ENCODE results near the gene CNN2. TPM values are rescaled to one million over a fixed set of nuclear protein-coding genes. Genes with fewer than 3 reads are reported as not detected.

CNN2 gene
- total RNA-seq, 4 donors from 2014 or later: 79.0 to 125 (median 105) TPM

DNA sequence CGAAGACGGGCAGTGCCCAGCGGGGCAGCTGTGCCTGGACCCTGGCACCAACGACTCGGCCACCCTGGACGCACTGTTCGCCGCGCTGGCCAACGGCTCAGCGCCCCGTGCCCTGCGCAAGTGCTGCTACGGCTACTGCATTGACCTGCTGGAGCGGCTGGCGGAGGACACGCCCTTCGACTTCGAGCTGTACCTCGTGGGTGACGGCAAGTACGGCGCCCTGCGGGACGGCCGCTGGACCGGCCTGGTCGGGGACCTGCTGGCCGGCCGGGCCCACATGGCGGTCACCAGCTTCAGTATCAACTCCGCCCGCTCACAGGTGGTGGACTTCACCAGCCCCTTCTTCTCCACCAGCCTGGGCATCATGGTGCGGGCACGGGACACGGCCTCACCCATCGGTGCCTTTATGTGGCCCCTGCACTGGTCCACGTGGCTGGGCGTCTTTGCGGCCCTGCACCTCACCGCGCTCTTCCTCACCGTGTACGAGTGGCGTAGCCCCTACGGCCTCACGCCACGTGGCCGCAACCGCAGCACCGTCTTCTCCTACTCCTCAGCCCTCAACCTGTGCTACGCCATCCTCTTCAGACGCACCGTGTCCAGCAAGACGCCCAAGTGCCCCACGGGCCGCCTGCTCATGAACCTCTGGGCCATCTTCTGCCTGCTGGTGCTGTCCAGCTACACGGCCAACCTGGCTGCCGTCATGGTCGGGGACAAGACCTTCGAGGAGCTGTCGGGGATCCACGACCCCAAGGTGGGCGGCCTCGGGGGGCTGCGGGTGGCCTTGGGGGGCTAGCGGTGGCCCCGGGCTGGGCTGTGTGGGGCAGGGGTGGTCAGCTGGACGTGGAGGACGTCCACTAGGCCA, 21.4 kb upstream of the CNN2 start:
- 79 to 86% methylated on average over 19 to 27 of the region's 70 CpGs for WGBS, 2 donors
- Histone ChIP-seq H3K27me3 (peaks cover 5 to 48% (median 11%) of the 10 kb centered on the region in 4 donors), H3K9me3 (no peaks in the 10 kb centered on the region), H3K4me3 (no peak overlapping the region), H3K27ac (no peak overlapping the region), H3K36me3 (peaks cover 4 to 20% (median 10%) of the 10 kb centered on the region in 3 donors), H3K4me1 (peaks cover 10 to 31% (median 19%) of the 10 kb centered on the region in 3 donors)
- no peak for DNase-seq
- intact Hi-C loops (cut with DNase I): no loop called here
- TF ChIP-seq, protein P1, sequence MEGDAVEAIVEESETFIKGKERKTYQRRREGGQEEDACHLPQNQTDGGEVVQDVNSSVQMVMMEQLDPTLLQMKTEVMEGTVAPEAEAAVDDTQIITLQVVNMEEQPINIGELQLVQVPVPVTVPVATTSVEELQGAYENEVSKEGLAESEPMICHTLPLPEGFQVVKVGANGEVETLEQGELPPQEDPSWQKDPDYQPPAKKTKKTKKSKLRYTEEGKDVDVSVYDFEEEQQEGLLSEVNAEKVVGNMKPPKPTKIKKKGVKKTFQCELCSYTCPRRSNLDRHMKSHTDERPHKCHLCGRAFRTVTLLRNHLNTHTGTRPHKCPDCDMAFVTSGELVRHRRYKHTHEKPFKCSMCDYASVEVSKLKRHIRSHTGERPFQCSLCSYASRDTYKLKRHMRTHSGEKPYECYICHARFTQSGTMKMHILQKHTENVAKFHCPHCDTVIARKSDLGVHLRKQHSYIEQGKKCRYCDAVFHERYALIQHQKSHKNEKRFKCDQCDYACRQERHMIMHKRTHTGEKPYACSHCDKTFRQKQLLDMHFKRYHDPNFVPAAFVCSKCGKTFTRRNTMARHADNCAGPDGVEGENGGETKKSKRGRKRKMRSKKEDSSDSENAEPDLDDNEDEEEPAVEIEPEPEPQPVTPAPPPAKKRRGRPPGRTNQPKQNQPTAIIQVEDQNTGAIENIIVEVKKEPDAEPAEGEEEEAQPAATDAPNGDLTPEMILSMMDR (IDR thresholded peaks at IDR 0.05): no peak
- no peak for TF ChIP-seq POLR2A (IDR thresholded peaks at IDR 0.05)

DNA sequence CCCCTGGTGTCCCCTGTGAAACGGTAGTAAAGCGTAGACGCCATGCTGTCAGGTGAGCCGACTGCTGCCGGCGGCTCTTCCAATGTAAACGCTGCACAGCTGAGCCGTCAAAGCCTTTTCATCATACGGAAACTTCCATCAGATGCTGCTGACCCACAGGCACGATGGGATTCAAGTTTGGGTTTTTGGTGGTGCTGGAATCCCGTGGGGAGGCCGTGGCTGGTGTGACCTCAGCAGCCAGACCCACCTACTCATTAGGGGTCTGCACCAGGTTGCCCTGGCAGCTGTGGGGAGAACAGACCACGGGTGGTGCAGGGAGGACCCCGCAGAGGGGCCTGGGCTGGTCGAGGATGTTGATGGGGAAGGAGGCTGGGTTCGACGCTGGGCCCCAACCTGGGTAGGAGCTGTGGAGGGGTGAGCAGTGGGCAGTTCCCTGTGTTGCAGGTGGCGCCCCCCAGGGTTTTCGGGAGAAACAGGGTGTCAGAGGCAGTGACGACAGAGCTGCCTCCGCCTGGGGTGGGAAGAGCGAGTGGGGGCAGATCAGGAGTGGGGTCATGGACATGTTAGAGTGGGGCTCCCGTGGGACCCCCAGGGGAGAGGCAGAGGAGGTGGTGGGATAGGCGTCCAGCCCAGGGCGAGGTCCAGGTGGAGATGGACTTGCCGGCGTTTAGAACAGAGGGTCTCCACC, 19.6 kb upstream of the CNN2 start:
- TF ChIP-seq, protein P1 (IDR thresholded peaks at IDR 0.05): no peak
- no peak for TF ChIP-seq POLR2A (IDR thresholded peaks at IDR 0.05)
- Histone ChIP-seq H3K27ac (no peak overlapping the region), H3K4me1 (peaks cover under 1 to 18% (median under 1%) of the 10 kb centered on the region in 3 donors), H3K9me3 (no peaks in the 10 kb centered on the region), H3K27me3 (peaks cover 0 to 30% (median under 1%) of the 10 kb centered on the region in 4 donors), H3K36me3 (peaks cover 19 to 38% (median 29%) of the 10 kb centered on the region in 3 donors), H3K4me3 (no peak overlapping the region)
- no peak for DNase-seq
- intact Hi-C loops (cut with DNase I): no loop called here
- 67 to 77% methylated on average over 17 to 18 of the region's 27 CpGs for WGBS, 2 donors

DNA sequence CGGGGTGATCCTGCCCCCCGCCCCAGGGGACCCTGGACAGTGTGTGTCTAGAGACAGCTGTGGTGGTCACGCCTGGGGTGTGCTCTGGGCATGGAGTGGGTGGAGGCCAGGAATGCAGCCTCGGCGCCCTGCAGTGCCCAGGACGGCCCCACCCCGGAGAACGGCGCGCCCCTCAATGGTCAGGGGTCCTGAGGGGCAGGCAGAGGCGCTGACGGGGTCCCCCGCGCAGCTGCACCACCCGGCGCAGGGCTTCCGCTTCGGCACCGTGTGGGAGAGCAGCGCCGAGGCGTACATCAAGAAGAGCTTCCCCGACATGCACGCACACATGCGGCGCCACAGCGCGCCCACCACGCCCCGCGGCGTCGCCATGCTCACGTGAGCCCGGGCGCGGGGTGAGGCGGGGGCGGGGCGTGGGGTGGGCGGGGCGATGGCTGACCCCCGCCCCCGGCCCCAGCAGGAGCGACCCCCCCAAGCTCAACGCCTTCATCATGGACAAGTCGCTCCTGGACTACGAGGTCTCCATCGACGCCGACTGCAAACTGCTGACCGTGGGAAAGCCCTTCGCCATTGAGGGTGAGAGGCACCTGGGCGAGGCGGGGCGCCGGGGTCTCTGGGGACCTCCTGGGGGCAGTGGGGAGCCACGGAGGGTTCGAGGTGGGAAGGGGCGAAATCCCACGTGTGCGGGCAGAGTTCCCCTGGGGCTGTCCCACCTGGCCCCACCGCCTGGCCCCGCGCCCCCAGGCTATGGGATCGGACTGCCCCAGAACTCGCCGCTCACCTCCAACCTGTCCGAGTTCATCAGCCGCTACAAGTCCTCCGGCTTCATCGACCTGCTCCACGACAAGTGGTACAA, 18.8 kb upstream of the CNN2 start:
- peaks cover 27 to 46% (median 36%) of the 10 kb centered on the region in 3 donors for H3K36me3 ChIP-seq
- no peak for DNase-seq
- intact Hi-C loops (cut with DNase I): no loop called here
- H3K27me3 ChIP-seq: peaks cover 0 to 23% (median 0%) of the 10 kb centered on the region in 4 donors
- H3K27ac ChIP-seq: no peak overlapping the region
- H3K4me3 ChIP-seq: no peak overlapping the region
- TF ChIP-seq, protein P1 (IDR thresholded peaks at IDR 0.05): no peak
- no peak for TF ChIP-seq POLR2A (IDR thresholded peaks at IDR 0.05)
- no peaks in the 10 kb centered on the region for H3K9me3 ChIP-seq
- WGBS, 2 donors: 90% methylated on average over 8 to 17 of the region's 73 CpGs
- peaks cover 0 to 17% (median 0%) of the 10 kb centered on the region in 3 donors for H3K4me1 ChIP-seq

DNA sequence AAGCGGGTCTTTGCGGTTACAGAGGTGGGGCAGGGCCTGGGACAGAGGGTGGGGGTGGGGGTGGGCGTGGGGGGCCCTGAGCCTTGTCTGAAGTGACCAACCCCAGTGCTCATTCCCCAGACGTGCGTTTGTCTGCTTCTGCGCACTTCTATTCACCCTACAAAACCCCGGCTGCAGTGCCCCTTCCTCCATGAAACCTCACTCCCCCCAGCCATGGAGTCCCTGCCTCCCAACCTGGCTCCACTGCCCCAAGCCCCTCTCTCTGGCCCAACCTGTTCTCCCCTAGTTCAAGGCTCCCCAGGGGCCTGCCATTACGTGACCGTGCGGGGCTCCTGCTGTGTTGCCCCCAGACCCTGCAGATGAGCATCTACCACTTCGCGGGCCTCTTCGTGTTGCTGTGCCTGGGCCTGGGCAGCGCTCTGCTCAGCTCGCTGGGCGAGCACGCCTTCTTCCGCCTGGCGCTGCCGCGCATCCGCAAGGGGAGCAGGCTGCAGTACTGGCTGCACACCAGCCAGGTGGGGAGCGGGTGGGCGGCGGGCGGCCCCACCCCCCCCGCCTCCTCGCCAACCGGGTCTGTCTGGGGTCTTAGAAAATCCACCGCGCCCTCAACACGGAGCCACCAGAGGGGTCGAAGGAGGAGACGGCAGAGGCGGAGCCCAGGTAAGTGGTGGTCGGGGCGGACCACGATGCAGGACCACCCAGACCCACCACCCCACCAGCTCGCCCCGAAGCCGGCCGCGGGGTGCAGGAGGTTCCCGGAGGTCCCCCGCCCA, 18.0 kb upstream of the CNN2 start:
- Histone ChIP-seq H3K9me3 (no peaks in the 10 kb centered on the region), H3K4me1 (peaks cover 0 to 17% (median 0%) of the 10 kb centered on the region in 3 donors), H3K27ac (peak overlapping the region in 3 of 4 donors; percentile 39 to 75 (median 65)), H3K27me3 (peaks cover 0 to 14% (median 0%) of the 10 kb centered on the region in 4 donors), H3K4me3 (peak overlapping the region in 2 of 4 donors; percentile 2 to 28), H3K36me3 (peaks cover 34 to 54% (median 38%) of the 10 kb centered on the region in 3 donors)
- no peak for DNase-seq
- no peak for TF ChIP-seq POLR2A (IDR thresholded peaks at IDR 0.05)
- TF ChIP-seq, protein P1 (IDR thresholded peaks at IDR 0.05): no peak
- intact Hi-C loops (cut with DNase I): no loop called here
- 89 to 93% methylated on average over 8 to 18 of the region's 45 CpGs for WGBS, 2 donors

All from esophagus squamous epithelium (tissue), 5 donors.